ENCODE measurements around the gene MACROD2. TPM values are rescaled to one million over a fixed set of nuclear protein-coding genes. Genes with fewer than 3 reads are reported as not detected.

The MACROD2 gene
- total RNA-seq, 4 donors from 2014 or later = 4.6 to 33.0 (median 8.3) TPM

DNA sequence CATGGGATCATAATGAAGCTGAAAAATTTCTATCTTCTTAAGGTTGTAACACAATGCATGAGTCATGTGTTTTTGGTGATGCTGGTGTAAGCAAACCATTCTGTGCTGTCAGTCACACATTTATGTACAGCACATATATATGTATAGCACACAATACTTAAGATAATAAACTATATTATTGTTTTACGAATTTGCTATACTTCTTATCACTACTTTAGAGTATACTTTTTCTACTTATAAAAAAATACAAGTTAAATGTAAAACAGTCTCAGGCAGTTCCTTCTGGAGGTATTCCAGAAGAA lies 1262.2 kb downstream of the MACROD2 start:
- DNase-seq = no peak
- no peaks in the 10 kb centered on the region for H3K4me1 ChIP-seq
- in situ Hi-C loops (cut with MboI; ENCODE audit: low pct_ligation_motif_present in 1 of 4, low pct_unique_long_range_greater_than_20kb in 1 of 4, low sequenced_read_pairs in 3 of 4) = no loop called here
- no peak overlapping the region for H3K27ac ChIP-seq
- H3K27me3 ChIP-seq = no peaks in the 10 kb centered on the region
- 71 to 74% methylated on average over 1 of the region's 1 CpG for WGBS, 2 donors (ENCODE audit: low coverage in 1 of 2)
- no peak for TF ChIP-seq POLR2A (IDR thresholded peaks at IDR 0.05)
- no peak for TF ChIP-seq POLR2AphosphoS5 (IDR thresholded peaks at IDR 0.05)
- no peak for TF ChIP-seq EP300 (IDR thresholded peaks at IDR 0.05; ENCODE audit: low read depth)
- TF ChIP-seq, protein P1, sequence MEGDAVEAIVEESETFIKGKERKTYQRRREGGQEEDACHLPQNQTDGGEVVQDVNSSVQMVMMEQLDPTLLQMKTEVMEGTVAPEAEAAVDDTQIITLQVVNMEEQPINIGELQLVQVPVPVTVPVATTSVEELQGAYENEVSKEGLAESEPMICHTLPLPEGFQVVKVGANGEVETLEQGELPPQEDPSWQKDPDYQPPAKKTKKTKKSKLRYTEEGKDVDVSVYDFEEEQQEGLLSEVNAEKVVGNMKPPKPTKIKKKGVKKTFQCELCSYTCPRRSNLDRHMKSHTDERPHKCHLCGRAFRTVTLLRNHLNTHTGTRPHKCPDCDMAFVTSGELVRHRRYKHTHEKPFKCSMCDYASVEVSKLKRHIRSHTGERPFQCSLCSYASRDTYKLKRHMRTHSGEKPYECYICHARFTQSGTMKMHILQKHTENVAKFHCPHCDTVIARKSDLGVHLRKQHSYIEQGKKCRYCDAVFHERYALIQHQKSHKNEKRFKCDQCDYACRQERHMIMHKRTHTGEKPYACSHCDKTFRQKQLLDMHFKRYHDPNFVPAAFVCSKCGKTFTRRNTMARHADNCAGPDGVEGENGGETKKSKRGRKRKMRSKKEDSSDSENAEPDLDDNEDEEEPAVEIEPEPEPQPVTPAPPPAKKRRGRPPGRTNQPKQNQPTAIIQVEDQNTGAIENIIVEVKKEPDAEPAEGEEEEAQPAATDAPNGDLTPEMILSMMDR (IDR thresholded peaks at IDR 0.05) = no peak
- intact Hi-C loops (cut with DNase I; ENCODE audit: low total_unique reads) = no loop called here
- H3K9me3 ChIP-seq = no peaks in the 10 kb centered on the region
- H3K4me3 ChIP-seq = no peak overlapping the region
- no peaks in the 10 kb centered on the region for H3K36me3 ChIP-seq

DNA sequence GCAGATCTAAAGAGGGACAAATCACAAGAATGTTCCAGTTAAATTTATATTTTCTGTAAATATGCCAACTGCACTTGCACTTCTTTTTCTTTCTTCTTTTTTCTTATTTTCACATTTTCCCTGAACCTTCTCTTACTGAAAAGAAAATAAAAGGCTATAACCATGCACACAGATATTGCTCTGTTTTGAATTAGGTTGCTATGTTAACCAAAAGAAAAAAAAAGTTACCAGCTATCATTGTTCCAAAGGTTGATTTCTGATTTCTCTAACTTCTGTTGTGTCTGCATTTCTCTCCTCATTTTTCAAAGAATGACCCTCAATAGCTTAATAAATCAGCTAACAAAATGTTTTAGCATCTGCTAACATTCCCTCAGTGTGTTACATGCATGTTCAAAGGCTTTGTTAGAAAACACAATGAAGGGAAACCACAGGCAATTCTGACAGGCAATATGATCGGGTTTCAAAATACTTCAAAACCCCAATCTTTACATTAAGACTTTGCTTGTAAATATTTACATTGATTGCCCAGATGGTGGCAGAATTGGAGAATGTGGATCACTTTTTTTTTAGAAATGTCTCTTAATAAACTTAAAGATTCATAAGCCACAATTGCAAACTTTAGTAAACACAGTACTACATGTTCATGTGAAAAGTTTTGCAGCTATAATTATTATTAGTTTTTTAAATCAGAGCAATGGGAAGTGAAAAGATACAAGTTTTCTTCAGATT lies 1270.4 kb downstream of the MACROD2 start:
- Histone ChIP-seq H3K27ac (no peak overlapping the region), H3K36me3 (no peaks in the 10 kb centered on the region), H3K9me3 (no peaks in the 10 kb centered on the region), H3K27me3 (no peaks in the 10 kb centered on the region), H3K4me1 (no peaks in the 10 kb centered on the region), H3K4me3 (no peak overlapping the region)
- TF ChIP-seq, protein P1 (IDR thresholded peaks at IDR 0.05) = no peak
- TF ChIP-seq EP300 (IDR thresholded peaks at IDR 0.05; ENCODE audit: low read depth) = no peak
- in situ Hi-C loops (cut with MboI; ENCODE audit: low pct_ligation_motif_present in 1 of 4, low pct_unique_long_range_greater_than_20kb in 1 of 4, low sequenced_read_pairs in 3 of 4) (no loop called here), intact Hi-C loops (cut with DNase I; ENCODE audit: low total_unique reads) (no loop called here)
- DNase-seq = no peak
- WGBS, 2 donors (ENCODE audit: low coverage in 1 of 2) = 46 to 50% methylated on average over 1 of the region's 1 CpG

DNA sequence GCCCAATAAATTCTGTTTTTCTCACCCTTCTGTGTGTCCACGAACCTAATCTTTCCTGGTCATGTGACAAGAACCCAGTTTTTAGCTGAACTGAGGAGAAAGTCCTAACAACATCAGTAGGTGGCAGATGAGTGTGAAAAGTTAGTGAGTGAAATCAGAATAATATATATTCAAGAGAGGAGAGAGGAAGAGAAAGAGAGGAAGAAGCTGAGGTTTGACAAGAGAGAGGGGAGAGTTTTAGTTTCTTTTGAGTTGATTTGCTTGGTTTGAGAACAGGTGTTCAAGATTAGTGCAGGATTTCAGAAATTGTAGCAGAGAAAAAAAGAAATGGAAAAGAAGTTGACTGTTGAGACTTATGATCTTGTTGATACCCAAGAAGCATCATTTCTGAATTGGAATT lies 1272.6 kb downstream of the MACROD2 start:
- no peak overlapping the region for H3K4me3 ChIP-seq
- H3K9me3 ChIP-seq = no peaks in the 10 kb centered on the region
- no peaks in the 10 kb centered on the region for H3K36me3 ChIP-seq
- no peaks in the 10 kb centered on the region for H3K4me1 ChIP-seq
- DNase-seq = no peak
- H3K27me3 ChIP-seq = no peaks in the 10 kb centered on the region
- in situ Hi-C loops (cut with MboI; ENCODE audit: low pct_ligation_motif_present in 1 of 4, low pct_unique_long_range_greater_than_20kb in 1 of 4, low sequenced_read_pairs in 3 of 4) = no loop called here
- intact Hi-C loops (cut with DNase I; ENCODE audit: low total_unique reads) = no loop called here
- H3K27ac ChIP-seq = no peak overlapping the region
- TF ChIP-seq, protein P1 (IDR thresholded peaks at IDR 0.05) = no peak
- TF ChIP-seq POLR2AphosphoS5 (IDR thresholded peaks at IDR 0.05) (no peak), EP300 (IDR thresholded peaks at IDR 0.05; ENCODE audit: low read depth) (no peak), POLR2A (IDR thresholded peaks at IDR 0.05) (no peak)
- 50 to 53% methylated on average over 1 of the region's 1 CpG for WGBS, 2 donors (ENCODE audit: low coverage in 1 of 2)

DNA sequence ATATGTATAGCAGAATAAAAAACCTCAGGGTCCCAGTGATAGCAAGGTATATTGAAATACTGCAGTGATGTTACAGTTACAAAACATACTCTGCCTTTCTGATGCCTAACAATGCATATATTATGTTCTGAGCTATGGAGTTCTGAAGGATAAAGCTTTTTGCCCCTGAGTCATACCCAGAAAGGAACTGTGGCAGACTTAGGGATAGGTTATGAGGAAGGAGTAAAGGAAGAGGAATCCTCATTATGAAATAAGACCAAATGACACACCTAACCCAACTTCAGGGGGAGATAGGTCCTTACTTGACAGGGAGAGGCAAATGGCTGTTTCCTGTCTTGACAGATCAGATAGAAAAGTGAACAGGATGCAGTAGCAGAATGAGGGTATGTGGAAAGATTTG lies 1282.7 kb downstream of the MACROD2 start:
- DNase-seq = no peak
- Histone ChIP-seq H3K4me1 (no peaks in the 10 kb centered on the region), H3K27ac (no peak overlapping the region), H3K36me3 (no peaks in the 10 kb centered on the region), H3K27me3 (no peaks in the 10 kb centered on the region), H3K4me3 (no peak overlapping the region), H3K9me3 (no peaks in the 10 kb centered on the region)
- intact Hi-C loops (cut with DNase I; ENCODE audit: low total_unique reads) (no loop called here), in situ Hi-C loops (cut with MboI; ENCODE audit: low pct_ligation_motif_present in 1 of 4, low pct_unique_long_range_greater_than_20kb in 1 of 4, low sequenced_read_pairs in 3 of 4) (no loop called here)
- TF ChIP-seq POLR2A (IDR thresholded peaks at IDR 0.05) = no peak
- no peak for TF ChIP-seq EP300 (IDR thresholded peaks at IDR 0.05; ENCODE audit: low read depth)
- no peak for TF ChIP-seq POLR2AphosphoS5 (IDR thresholded peaks at IDR 0.05)
- TF ChIP-seq, protein P1 (IDR thresholded peaks at IDR 0.05) = no peak
